HG03280 (cell line): Measurements from ENCODE around the gene SMNDC1.
A peak's percentile ranks its signal among the peaks of the same experiment; 100 is the strongest.

Experiments
- ATAC-seq: cut with Tn5 transposase; IDR thresholded peaks from one replicate; pipeline ENCODE4 v1.9.1; 2021; ENCODE audit warnings: mild to moderate bottlenecking, moderate library complexity; ENCODE audit not compliant: unreplicated experiment

Gene SMNDC1

DNA sequence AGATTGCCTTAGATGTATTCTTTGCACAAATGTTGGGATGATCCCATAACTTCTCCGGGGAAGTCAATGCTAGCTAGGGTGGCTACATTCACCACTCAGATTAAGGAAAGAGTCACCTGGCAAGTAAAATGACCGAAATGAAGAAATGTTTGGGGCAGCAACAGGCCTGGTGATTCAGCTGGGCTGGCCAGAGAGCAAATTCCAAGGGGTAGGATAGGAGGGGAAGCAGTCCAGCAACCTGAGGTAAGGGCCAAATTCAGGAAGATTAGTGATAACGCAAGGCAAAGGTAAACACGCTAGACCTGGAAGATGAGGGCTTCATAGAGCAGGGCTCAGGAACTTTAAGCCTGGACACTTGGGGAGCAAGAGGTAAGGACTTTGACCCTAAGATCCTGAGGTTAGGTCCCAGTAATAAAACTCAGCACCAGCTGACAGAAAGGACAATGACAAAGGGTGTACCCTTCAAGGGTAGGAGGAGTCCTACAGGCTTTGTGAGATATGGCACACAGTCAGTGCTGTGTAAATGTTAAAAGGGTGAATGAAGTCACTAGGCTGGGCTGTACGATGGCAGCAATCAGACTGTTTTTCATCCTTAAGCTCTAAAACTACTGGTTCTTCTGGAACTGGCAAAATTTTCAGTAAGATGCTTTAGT, 22.7 kb upstream of the SMNDC1 start:
- ATAC-seq = no peak

DNA sequence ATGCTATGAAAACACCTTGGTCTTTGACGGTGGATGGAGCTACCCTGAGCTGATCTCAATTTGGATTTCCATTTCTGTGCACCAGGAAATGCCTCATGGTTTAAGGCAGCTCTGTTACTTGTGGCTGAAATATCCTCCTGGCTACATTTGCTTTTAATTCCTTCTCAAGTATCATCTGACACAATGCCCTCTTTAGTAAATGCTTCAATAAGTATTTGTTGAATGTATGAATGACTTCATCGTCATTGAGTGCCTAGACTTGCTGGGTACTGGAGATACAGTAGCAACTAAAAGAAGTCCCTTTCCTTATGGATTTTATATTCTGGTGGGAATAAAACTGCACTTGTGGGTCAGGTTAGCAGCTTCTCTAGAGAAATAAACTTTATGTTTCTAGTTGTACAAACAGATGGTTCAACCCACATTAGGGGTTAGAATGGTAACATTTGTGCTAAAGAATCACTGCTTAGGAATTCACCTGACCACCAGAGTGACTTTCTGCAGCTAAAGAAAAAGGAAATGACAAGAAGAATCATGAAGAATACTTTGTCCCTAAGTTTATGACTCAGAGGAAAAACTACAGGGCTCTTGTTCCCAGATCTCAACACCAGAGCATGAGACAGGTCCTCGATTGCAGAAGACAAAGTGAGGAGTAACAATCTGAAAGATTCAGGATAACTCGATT, 21.8 kb upstream of the SMNDC1 start:
- no peak for ATAC-seq

DNA sequence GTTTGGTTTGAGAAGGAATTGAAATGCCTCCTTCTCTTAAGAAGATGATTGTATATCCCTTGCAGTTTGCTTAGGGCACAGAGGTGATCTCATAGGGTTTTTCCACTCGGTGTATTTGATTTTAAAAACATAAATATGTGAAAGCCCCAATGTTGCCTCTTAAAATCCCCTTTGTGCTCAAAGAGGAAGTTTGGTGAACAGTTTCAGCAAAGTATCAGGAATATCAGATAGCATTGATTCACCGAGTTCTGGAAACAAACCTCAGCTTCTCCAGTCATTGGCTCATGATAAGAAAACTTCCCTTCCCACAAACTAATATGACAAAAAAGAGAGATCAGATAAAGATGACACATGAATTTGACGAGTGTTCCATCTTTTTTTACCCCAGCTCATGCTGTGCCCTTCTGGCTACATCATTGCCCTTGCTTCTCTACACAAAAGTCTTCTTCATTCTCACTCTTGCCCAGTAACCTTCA, 20.1 kb upstream of the SMNDC1 start:
- ATAC-seq = peak; percentile 52

DNA sequence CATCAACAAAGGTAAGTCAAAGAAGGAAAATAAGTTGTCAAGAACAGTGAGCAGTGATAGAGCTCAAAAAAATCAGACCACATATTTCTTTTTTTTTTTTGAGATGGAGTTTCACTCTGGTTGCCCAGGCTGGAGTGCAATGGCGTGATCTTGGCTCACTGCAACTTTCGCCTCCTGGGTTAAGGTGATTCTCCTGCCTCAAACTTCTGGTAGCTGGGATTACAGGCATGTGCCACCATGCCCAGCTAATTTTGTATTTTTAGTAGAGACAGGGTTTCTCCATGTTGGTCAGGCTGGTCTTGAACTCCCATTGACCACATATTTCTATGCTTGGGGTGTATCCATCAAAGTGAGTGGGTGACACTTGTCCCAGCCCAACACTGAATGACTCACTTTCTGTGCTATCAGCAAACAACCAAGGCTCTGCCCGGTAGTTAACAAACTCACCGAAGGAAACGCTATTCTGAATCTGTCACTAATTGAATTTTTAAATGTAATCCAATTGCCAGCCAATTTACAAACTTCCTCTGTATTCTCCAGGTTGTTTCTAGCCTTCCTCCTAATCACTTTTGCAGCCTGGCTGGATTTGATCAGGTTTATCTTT, 19.6 kb upstream of the SMNDC1 start:
- ATAC-seq = peak; percentile 62

DNA sequence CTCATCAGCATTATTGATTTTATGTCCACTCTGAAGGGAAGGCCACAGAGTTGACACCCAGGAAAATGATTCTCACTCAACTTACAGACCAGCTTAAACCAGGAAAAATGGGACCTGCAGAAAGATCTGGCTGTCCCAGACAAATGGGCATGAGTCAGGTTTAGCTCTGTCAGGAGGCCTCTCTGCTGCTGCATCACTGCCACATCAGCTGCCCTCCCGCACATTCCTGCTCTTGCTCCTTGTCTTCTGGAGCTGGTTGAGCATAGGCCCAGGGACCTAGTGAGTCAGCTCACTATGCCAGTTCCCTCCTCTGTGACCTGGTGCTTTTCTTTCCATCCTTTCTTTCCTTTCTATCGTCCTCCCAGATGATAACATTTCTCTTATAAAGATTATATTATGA, 18.8 kb upstream of the SMNDC1 start:
- no peak for ATAC-seq

DNA sequence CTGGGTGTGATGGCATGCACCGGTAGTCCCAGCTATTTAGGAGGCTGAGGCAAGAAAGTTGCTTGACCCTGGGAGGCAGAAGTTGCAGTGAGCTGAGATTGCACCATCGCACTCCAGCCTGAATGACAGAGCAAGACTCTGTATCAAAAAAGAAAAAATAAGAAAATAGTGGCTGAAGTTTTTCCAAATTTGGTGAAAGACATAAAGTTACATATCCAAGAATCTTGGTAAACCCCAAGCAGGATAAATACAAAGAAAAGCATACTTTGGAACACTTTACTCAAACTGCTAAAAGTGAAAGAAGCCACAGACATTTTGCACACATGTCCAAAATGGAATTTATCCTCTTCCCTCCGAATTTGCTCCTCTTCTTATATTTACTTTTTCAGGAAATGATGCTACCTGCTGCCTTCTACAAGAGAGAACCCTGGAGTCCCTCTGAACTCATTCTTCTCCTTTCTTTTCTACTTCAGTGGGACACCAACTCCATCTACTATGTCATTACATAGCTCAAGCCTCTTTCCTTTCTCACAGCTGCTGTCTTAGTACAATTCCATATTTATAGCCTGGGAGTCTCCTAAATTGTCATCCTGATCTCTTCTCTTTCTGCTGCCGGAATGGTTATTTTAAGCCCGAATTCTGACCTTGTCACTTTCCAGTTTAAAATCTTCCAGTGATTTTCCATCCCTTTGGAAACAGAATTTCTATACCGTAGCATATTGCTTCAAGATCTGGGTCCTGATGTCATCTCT, 17.3 kb upstream of the SMNDC1 start:
- ATAC-seq = no peak

DNA sequence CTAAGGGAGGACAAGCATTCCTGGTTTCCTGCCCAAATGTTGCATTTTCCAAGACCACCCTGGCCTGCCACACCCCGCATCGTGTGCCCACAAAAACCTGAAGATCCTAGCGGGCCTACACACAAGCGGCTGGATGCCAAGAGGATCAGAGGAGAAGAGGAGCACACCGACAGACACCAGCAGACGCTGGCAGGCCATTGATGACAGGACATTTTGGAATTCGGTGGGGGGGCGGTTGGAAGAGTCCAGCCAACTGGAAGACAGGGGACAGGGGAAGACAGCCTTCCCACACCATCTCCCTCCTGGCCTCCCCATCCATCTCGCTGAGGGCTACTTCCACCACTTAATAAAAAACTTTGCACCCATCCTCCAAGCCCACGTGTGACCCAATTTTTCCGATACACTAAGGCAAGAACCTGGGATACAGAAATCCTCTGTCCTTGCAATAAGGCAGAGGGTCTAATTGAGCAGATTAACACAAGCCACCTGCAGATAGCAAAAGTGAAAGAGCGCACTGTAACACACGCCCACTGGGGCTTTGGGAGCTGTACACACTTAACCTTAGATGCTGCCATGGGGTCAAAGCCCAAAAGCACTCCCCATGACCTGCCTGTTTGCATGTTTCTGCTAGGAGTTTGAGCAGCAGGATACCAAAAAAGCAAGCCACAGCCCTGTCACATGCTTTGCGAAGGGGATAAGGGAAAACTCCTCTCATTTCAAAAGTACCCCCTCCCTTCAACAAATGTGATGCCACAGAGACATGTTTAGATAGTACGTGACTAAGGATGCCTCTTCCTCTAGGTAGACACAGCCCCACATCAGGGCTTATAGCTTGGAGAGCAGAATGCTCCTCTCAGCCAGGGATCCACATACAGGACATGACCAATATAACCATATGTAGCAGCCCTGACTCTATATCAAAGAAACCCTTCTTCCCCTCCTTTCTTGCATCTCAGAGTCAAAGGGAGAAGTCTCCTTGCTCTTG, 13.4 kb upstream of the SMNDC1 start:
- no peak for ATAC-seq

DNA sequence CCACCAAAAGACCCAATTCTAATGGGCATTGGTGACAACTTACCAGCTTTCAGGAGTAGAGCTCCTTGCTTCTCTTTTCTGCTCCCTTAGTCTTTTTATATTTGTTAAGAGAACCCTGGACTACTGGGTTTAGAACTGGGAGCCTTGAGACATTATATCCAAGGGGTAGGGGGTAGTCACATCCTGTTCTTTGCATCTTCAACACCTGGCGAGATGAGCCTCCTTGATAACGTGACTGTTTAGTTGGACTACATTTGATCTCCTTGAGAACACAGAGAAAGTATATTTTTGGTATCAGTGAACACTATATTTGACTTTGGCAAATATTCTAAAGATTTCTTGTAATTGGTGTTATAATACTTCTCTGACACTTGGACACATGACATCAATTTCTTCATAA, 9.0 kb upstream of the SMNDC1 start:
- ATAC-seq = no peak

DNA sequence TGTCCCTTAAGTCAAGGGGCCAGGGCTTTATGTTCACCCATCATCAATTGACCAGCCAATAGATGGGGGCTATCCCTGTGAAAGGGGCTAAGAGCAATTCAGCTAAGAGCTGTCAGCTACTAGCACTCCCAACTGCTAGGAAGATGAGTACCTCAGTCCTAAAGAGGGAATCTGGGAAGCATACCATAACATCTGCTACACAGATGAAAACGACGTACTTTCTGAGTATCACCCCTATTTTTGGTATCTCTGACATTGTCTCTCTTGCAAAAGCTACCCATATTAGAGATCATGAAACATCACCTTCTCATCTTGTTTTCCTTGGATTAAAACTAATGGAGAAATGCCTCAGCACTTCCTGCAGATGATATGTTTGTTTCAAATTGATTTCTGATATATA, 7.5 kb upstream of the SMNDC1 start:
- no peak for ATAC-seq

DNA sequence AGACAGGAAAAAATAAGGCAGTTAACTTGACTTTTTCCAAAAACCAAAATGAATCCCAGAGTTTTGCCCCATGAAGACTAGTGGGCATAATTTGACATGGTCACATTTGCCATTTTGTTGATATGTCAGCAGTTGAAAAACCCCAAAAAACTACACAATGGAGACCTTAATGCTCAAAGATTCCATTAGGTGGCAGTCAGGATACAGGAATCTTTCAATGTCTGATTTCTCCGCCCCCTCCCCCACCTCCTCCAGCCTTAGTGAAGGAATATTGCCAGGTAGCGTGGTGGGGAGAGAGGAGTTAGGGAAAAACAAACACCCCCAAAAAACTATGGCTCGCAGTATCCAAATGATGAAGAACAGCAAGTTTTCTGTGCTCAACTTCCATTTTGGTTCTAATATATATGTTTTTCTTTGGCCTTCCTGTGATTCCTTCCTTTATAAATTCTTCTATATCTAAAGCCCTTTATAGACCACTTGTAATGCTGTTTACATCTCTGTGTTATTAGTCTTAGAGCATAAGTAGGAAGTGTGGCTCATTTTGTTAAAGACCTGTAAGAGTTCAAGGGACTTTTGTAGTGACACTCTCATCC, 6.7 kb upstream of the SMNDC1 start:
- no peak for ATAC-seq

DNA sequence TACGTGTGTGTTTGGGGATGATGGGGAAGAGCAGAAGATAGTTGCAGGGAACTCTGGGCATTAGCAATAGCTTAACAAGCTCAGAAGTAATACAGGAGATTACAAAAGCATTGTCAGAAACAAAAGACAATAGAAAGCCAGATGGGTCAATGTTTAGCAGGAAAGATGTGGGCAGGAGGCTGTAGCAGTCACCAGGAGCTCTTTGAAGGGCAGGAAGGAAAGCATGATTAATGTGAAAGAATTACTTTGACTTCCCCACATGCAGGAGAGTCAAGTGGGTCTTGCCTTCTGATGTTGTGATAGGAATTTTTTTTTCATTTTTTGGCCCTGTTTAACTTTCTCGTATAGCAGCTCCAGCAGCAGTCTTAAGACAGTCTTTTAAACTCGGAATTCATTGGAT, 6.0 kb upstream of the SMNDC1 start:
- no peak for ATAC-seq

DNA sequence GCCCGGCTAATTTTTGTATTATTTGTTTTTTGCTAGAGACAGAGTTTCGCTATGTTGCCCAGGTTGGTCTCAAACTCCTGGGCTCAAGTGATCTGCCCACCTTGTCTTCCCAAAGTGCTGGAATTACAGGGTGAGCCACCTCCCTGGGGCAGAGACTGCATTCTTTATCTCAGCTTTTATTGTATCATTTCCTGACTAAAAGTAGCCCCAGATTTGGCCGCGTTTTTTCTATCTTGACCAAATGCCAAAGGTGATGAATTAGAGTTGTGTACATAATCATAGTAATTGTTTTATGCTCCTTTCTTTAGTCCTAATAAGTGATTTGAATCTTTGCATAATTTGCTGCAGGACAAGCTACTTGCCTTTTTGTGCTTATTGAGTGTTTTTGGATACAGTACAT, 3.1 kb upstream of the SMNDC1 start:
- no peak for ATAC-seq

DNA sequence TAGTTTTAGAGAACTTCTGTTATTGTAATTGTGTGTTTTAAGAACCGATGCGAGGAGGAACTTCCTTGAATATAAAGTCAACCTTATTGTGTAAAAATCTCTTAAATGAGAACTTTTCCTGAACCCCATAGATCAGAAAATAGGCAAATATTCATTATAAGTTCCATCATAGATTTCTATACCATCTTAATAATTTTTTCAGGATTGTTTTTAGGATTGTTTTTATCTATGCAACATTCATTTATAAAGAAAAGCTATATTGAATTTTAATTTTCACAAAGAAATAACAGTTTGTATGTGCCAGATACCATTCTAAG, 1.7 kb upstream of the SMNDC1 start:
- no peak for ATAC-seq

DNA sequence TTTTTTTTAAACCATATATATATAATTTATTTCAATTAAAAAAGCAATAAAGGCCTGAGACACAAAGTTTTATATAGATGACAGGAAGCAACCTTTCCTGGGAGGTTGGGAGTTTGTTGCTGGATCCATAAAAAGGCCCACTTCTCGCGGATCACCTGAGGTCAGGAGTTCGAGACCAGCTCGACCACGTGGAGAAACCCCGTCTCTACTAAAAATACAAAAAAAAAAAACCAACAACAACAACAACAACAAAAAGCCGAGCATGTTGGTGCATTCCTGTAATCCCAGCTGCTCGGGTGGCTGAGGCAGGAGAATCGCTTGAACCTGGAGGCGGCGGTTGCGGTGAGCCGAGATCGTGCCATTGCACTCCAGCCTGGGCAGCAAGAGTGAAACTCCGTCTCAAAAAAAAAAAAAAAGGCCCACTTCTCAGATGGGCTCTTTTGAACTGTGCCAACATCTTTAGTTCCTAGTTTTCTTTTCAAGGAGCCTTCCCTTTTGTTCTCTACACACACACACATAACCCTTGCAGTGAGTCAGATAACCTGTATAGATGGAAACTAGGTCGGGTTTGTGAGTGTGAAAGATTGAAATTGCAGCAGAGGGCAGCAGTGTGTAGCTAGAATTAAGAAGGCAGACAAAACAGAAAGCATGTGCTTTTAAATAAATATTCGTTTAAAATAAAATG, 1.2 kb upstream of the SMNDC1 start:
- ATAC-seq = peak; percentile 45

DNA sequence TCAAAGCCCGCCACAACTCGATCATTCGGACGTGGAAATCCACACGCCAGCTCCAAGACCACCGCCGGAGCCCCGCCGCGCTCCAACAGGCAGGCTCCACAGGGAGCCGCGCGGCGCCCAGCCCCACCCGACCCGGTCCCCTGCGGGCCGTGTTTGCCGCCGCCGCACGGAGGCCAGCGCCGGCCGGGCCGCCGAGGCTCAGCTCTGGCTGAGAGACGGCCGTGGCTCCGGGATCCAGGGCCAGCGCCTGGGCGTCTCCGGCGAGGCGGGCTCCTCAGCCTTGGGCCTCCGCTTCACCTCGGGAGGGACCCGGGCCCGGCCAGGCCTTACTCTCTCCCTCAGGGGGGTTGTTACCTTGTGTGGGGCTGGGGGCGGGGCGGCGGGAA, 333 bp downstream of the SMNDC1 start:
- peak; percentile 47 for ATAC-seq

DNA sequence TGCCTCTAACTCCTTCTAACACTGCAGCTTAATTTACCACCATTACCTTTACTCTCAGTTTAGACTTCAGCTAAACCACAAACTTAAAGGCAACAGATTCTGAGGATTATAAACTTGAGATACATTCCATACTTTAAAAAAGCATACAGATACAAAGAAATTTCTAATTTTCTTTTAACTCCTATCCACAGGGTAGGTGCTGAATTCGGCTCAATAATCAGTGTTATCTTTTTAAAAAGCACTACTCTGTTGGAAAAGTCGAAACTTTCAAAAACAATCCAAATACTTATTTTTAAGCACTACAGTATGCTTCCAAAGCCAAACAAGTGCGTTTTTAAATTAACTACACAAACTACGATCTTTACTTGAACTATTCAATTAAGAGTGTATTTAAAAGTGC, 1.0 kb downstream of the SMNDC1 start:
- no peak for ATAC-seq

DNA sequence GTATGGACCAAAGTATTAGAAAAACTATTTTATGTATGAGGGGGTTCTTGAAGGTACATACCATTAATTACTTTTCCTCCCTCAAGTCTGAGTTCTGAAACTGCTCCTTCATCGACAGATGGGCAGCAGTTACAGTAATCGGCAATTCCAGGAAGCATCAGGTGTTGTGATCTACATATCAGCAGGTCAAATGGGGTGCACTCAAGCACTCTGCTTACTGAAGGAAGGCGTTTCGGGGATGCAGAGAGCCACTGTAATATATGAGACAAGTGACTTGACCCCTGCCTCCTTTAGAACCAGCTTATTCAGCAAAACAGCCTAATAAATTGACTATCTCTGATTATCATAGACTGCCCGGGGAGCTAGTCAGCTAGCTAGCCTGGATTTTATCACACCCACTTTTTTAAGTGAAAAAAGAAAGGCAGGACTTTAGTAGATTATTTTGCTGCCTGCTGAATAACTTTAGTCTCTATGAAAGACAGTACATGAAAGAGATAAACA, 4.2 kb downstream of the SMNDC1 start:
- ATAC-seq = no peak

DNA sequence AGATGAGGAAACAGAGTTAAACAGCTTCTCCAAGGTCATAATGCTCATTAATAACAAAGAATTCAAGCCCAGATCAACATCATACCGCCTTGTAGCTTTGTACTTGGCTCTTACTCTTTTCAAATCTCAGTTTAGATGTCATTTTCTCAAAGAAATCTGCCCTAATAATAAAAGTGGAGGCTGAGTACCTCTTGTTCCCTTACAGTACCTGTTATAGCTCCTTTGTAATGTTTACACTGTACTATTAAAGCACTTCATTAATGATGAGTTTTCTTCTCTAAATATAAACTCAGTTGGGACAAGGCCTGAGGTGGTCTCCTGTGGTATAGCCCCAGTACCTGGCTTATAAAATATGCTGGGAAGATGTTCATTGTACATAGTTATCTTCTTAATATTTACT, 7.8 kb downstream of the SMNDC1 start:
- ATAC-seq = no peak

DNA sequence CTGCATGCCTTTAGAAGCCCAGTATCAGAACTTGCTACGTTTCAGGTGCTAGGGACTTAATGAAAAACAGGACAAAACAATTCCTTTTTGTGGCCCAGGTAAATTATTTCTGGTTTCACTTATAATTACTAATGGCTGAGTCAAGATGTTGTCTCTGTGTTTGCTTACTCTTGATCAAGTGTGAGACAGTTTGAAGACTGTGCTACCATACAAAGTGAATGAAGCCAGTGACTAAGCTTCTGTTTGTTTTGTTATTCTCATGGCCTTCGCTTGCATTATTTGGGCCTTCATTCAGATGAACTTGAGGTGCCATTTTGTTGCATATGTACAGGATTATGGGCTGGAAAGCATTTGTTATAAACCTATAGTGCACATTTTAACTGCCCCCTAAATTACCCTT, 17.9 kb downstream of the SMNDC1 start:
- no peak for ATAC-seq

DNA sequence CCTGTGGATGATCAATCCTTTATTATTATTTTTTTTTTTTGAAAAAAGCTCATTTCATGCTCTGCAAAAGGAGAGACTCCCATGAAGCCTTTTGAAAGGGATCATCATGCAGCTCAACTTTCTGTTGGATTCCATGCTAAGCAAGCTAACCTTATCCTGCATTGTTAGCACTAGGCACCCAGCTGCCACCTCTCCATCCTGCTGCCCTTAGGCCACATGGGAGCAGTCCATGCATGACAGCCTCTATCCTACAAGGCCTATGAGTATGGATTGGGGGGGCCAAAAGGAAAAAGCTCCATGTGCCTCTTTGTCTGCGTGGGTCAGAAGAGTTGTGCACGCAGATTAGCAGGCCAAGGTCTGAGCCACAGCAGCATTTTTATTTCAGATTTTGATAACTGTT, 19.2 kb downstream of the SMNDC1 start:
- no peak for ATAC-seq
